Measurements from ENCODE around the gene CBX8. TPM values are rescaled to one million over a fixed set of nuclear protein-coding genes. Genes with fewer than 3 reads are reported as not detected.

The CBX8 gene
- total and polyA plus RNA-seq, 2 of the 8 experiments (the other 6 are each of a cell fraction or from before 2014, with no cell fraction given): 0.09 to 2.1 TPM

DNA sequence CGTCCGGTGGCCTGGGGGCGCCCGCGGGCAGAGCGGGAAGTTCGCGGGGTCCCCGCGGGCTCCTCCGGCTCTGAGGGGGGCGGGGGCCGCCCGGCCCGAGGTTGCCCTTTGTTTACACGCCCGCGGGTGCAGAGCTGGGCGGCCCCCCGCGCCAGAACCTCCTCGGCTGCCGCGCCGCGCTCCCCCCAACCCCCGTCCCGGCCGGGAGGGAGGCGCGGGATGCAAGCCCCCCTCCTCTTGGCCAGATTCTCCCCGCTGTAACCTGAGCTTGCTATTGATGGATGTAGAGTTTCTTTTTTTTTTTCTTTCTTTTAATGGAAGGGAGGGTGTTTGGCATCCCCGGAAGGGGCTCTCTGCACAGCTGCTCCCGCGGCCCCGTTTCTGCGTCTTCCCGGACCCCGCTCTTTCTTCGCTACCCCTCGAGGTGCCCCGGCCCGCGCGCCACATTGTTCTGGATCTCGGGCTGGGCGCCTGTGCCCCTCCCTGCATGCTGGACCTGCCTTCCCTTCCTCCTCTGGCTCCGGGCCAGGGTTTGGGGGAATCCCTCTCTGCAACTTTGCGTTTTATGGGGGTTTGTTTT, 18.3 kb downstream of the CBX8 start (continued):
- no peak for TF ChIP-seq CHD1 (IDR thresholded peaks at IDR 0.05; ENCODE audit: low read depth, low read length)
- no peak for TF ChIP-seq BCL11A (IDR thresholded peaks at IDR 0.05; ENCODE audit: low read depth in 2 of 2, low read length in 2 of 2)
- TF ChIP-seq ZNF274 (IDR thresholded peaks at IDR 0.05; ENCODE audit: borderline replicate concordance, extremely low read depth, low read length): no peak
- peak in 1 of 2 experiments; percentile 68; a peak in 1 of 4 replicates for TF ChIP-seq SIN3A (conservative IDR thresholded peaks at IDR 0.05 in 1 of 2, IDR thresholded peaks at IDR 0.05 in 1 of 2; ENCODE audit: low read depth in 1 of 2, low read length in 2 of 2)
- TF ChIP-seq BRCA1 (IDR thresholded peaks at IDR 0.05; ENCODE audit: low read depth, low read length): no peak
- peak; percentile 87 for TF ChIP-seq SP1 (IDR thresholded peaks at IDR 0.05; ENCODE audit: low read depth, low read length)
- TF ChIP-seq TCF12 (IDR thresholded peaks at IDR 0.05; ENCODE audit: low read depth, low read length): no peak
- no peak for TF ChIP-seq KDM5A (IDR thresholded peaks at IDR 0.05; ENCODE audit: low read length)
- TF ChIP-seq, protein P1, sequence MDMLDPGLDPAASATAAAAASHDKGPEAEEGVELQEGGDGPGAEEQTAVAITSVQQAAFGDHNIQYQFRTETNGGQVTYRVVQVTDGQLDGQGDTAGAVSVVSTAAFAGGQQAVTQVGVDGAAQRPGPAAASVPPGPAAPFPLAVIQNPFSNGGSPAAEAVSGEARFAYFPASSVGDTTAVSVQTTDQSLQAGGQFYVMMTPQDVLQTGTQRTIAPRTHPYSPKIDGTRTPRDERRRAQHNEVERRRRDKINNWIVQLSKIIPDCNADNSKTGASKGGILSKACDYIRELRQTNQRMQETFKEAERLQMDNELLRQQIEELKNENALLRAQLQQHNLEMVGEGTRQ (IDR thresholded peaks at IDR 0.05; ENCODE audit: low read length): no peak
- no peak for TF ChIP-seq CTBP2 (IDR thresholded peaks at IDR 0.05; ENCODE audit: borderline replicate concordance, insufficient read depth, insufficient read length, low read length)
- TF ChIP-seq SAP30 (IDR thresholded peaks at IDR 0.05; ENCODE audit: insufficient read depth, insufficient replicate concordance, low read length): no peak
- TF ChIP-seq ASH2L (IDR thresholded peaks at IDR 0.05; ENCODE audit: low read length): peak; percentile 1
- peak; percentile 49 for TF ChIP-seq KDM4A (IDR thresholded peaks at IDR 0.05; ENCODE audit: low read depth, low read length, severe bottlenecking)
- TF ChIP-seq SUZ12 (IDR thresholded peaks at IDR 0.05; ENCODE audit: low read length): no peak
- no peak for TF ChIP-seq EGR1 (IDR thresholded peaks at IDR 0.05; ENCODE audit: borderline replicate concordance, low read depth, low read length)
- no peak for TF ChIP-seq TEAD4 (IDR thresholded peaks at IDR 0.05; ENCODE audit: low read depth, low read length)
- TF ChIP-seq NRF1 (IDR thresholded peaks at IDR 0.05; ENCODE audit: low read depth, low read length): no peak

All from H1 (cell line).